ENCODE data around the gene ACER3.
"Not testable (repeated sequence)": the region's sequence is repeated elsewhere in the genome, so short reads cannot be mapped to it uniquely, and the experiment has no call there.

Gene ACER3

GRCh38 chr11:77038825-77039326, 178.2 kb downstream of the ACER3 start:
- peak; percentile 48 for DNase-seq (ENCODE audit: low read depth)

- no peak for DNase-seq (ENCODE audit: low read depth)
Measured at GRCh38 chr11:77039491-77040400, 179.0 kb downstream of the ACER3 start.

- DNase-seq (ENCODE audit: low read depth) = no peak
Measured at GRCh38 chr11:77040401-77040777, 179.7 kb downstream of the ACER3 start.

GRCh38 chr11:77040889-77041288, 180.2 kb downstream of the ACER3 start:
- no peak for DNase-seq (ENCODE audit: low read depth)

GRCh38 chr11:77042111-77042726, 181.5 kb downstream of the ACER3 start:
- DNase-seq (ENCODE audit: low read depth) = no peak

- DNase-seq (ENCODE audit: low read depth) = no peak
Measured at GRCh38 chr11:77044356-77044755, 183.6 kb downstream of the ACER3 start.

- DNase-seq (ENCODE audit: low read depth) = no peak
Measured at GRCh38 chr11:77044886-77045285, 184.2 kb downstream of the ACER3 start.

GRCh38 chr11:77046060-77046501, 185.4 kb downstream of the ACER3 start:
- DNase-seq (ENCODE audit: low read depth) = peak; percentile 42

GRCh38 chr11:77047007-77047927, 186.5 kb downstream of the ACER3 start:
- DNase-seq (ENCODE audit: low read depth) = peak; percentile 94

- not testable (repeated sequence) for DNase-seq (ENCODE audit: low read depth)
Measured at GRCh38 chr11:77047928-77048446, 187.3 kb downstream of the ACER3 start.

GRCh38 chr11:77049026-77049425, 188.3 kb downstream of the ACER3 start:
- no peak for DNase-seq (ENCODE audit: low read depth)

- no peak for DNase-seq (ENCODE audit: low read depth)
Measured at GRCh38 chr11:77051511-77051910, 190.8 kb downstream of the ACER3 start.

- no peak for DNase-seq (ENCODE audit: low read depth)
Measured at GRCh38 chr11:77052518-77052917, 191.8 kb downstream of the ACER3 start.

- DNase-seq (ENCODE audit: low read depth) = no peak
Measured at GRCh38 chr11:77053217-77054015, 192.7 kb downstream of the ACER3 start.

- no peak for DNase-seq (ENCODE audit: low read depth)
Measured at GRCh38 chr11:77054084-77054483, 193.4 kb downstream of the ACER3 start.

GRCh38 chr11:77055101-77055561, 194.4 kb downstream of the ACER3 start:
- no peak for DNase-seq (ENCODE audit: low read depth)

GRCh38 chr11:77055913-77056312, 195.2 kb downstream of the ACER3 start:
- no peak for DNase-seq (ENCODE audit: low read depth)

- DNase-seq (ENCODE audit: low read depth) = peak; percentile 19
Measured at GRCh38 chr11:77056814-77057402, 196.2 kb downstream of the ACER3 start.

- DNase-seq (ENCODE audit: low read depth) = no peak
Measured at GRCh38 chr11:77057938-77058474, 197.3 kb downstream of the ACER3 start.

- DNase-seq (ENCODE audit: low read depth) = no peak
Measured at GRCh38 chr11:77058900-77059299, 198.2 kb downstream of the ACER3 start.
